ENCODE results near the gene HADHB. TPM values are rescaled to one million over a fixed set of nuclear protein-coding genes. Genes with fewer than 3 reads are reported as not detected.

HADHB gene
- 10 to 100 TPM; 58.8 to 67.1 TPM for total RNA-seq
- 100 to 1,000 TPM in 1 of 2 donors, 10 to 100 TPM in 1; 95.0 to 115 TPM for polyA plus RNA-seq

- peak within 1 kb of the TSS; percentile 89 for H3K27ac ChIP-seq (ENCODE audit: low read depth, low read length)
- Mint-ChIP-seq H3K27ac (peak within 1 kb of the TSS; percentile 95 to 100 (median 100)), H3K4me1 (peaks cover 39 to 70% (median 51%) of the 10 kb centered on the region in 4 donors), H3K27me3 (no peaks in the 10 kb centered on the region), H3K9me3 (no peaks in the 10 kb centered on the region), H3K4me3 (peak within 1 kb of the TSS; percentile 91 to 100 (median 99)), H3K36me3 (peaks cover 0 to 19% of the 10 kb centered on the region in 2 donors)
- no peaks in the 10 kb centered on the region for H3K9me3 ChIP-seq (ENCODE audit: control insufficient read depth in 1 of 2, low read length in 2 of 2)
- intact Hi-C loops (cut with micrococcal nuclease): loop anchor here (1.0 to 5.0 kb wide), 7 partner anchors 54 to 1752 kb away; partner anchors contain the start of genes ASXL2, DTNB, KIF3C and NCOA1
- H3K4me1 ChIP-seq (ENCODE audit: insufficient read depth, low read length): peaks cover 42% of the 10 kb centered on the region
- no peaks in the 10 kb centered on the region for H3K27me3 ChIP-seq (ENCODE audit: insufficient read depth, low read length)
- ChIA-PET CTCF (ENCODE audit: partially characterized antibody) (interaction anchor here (1.3 to 3.7 kb wide), 3 partner anchors 55 to 266 kb away, joined by 3 to 11 read pairs (median 6); no protein-coding TSS in a partner anchor), POLR2A (ENCODE audit: partially characterized antibody) (interaction anchor here (1.0 to 3.8 kb wide), 10 partner anchors 14 to 882 kb away, joined by 3 to 31 read pairs (median 5); partner anchors contain the start of genes ASXL2 and RAB10)
- peak within 1 kb of the TSS; percentile 75 to 84 for H3K4me3 ChIP-seq (ENCODE audit: low read length in 2 of 2)
- H3K36me3 ChIP-seq (ENCODE audit: insufficient read depth, low read length): no peaks in the 10 kb centered on the region
- DNase-seq: peak; percentile 87 to 94 (median 90)
Observed at GRCh38 chr2:26244309-26245230, at the start of gene HADHB, which contains the start of gene HADHA. TSS of gene HADHB (plus strand) at chr2:26244939. CDS start at chr2:26254255, 9,316 bp downstream. TSS of gene HADHA (minus strand) at chr2:26244632. CDS start at chr2:26244596, 36 bp downstream.

GRCh38 chr2:26195040-26195984 lies 49.4 kb upstream of the HADHB start:
- Mint-ChIP-seq H3K9me3 (no peaks in the 10 kb centered on the region), H3K36me3 (peaks cover 51 to 87% of the 10 kb centered on the region in 2 donors), H3K27ac (peak overlapping the region in 4 of 7 donors; percentile 15 to 58 (median 54)), H3K27me3 (no peaks in the 10 kb centered on the region), H3K4me1 (no peaks in the 10 kb centered on the region), H3K4me3 (no peak overlapping the region)
- no peak overlapping the region for H3K27ac ChIP-seq (ENCODE audit: low read depth, low read length)
- H3K9me3 ChIP-seq (ENCODE audit: control insufficient read depth in 1 of 2, low read length in 2 of 2): no peaks in the 10 kb centered on the region
- peaks cover 73% of the 10 kb centered on the region for H3K36me3 ChIP-seq (ENCODE audit: insufficient read depth, low read length)
- DNase-seq: no peak
- intact Hi-C loops (cut with micrococcal nuclease): no loop called here
- H3K4me1 ChIP-seq (ENCODE audit: insufficient read depth, low read length): no peaks in the 10 kb centered on the region
- H3K27me3 ChIP-seq (ENCODE audit: insufficient read depth, low read length): no peaks in the 10 kb centered on the region
- ChIA-PET CTCF (ENCODE audit: partially characterized antibody) (interaction anchor here (0.9 to 1.0 kb wide), 2 partner anchors 10 to 204 kb away, joined by 3 read pairs; no protein-coding TSS in a partner anchor), POLR2A (ENCODE audit: partially characterized antibody) (interaction anchor here (0.6 kb wide), 1 partner anchor 766 kb away, joined by 4 read pairs; no protein-coding TSS in a partner anchor)
- H3K4me3 ChIP-seq (ENCODE audit: low read length in 2 of 2): no peak overlapping the region

DNA sequence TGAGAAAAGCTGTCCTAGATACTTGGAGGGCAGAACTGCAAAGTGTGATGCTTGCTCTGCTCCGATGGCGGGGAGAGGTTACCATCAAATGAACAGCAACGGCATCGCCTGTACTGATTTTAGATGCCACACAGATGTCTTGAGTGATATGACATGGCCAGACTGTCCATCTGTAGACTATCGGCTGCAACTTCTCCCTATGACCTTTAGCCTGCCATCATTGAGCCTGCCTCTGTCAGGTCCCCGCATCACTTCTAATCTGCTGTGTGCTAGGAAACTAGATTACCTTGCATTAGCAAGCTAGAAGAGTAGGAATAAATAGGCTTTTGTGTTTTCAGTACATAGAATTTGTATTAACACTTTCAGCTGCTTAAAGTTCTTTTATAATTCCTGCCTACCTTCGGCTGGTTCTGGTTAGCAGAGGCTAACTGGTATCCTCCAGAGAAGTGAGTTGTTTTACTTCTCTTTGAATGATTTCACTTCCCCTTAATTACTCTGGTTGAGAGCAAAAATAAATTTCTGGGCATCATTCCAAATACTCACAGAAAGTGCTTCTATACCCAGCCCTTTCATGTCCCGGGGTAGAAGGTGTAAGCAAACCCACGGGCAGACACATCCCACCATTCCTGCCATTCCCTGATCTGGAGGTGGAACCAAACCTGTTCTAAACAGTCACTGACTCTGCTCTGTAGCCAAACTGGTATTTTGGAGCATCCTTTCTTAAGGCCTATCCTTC lies 47.9 kb upstream of the HADHB start:
- H3K36me3 ChIP-seq (ENCODE audit: insufficient read depth, low read length): peaks cover 76% of the 10 kb centered on the region
- no peak overlapping the region for H3K4me3 ChIP-seq (ENCODE audit: low read length in 2 of 2)
- H3K9me3 ChIP-seq (ENCODE audit: control insufficient read depth in 1 of 2, low read length in 2 of 2): no peaks in the 10 kb centered on the region
- Mint-ChIP-seq H3K4me1 (no peaks in the 10 kb centered on the region), H3K36me3 (peaks cover 48 to 85% of the 10 kb centered on the region in 2 donors), H3K27me3 (no peaks in the 10 kb centered on the region), H3K9me3 (no peaks in the 10 kb centered on the region), H3K4me3 (no peak overlapping the region), H3K27ac (peak overlapping the region in 5 of 7 donors; percentile 14 to 82 (median 30))
- H3K27ac ChIP-seq (ENCODE audit: low read depth, low read length): no peak overlapping the region
- intact Hi-C loops (cut with micrococcal nuclease): no loop called here
- no peaks in the 10 kb centered on the region for H3K4me1 ChIP-seq (ENCODE audit: insufficient read depth, low read length)
- POLR2A ChIA-PET (ENCODE audit: partially characterized antibody): no interaction called here
- H3K27me3 ChIP-seq (ENCODE audit: insufficient read depth, low read length): no peaks in the 10 kb centered on the region
- CTCF ChIA-PET (ENCODE audit: partially characterized antibody): no interaction called here
- no peak for DNase-seq

GRCh38 chr2:26197516-26197915 lies 47.2 kb upstream of the HADHB start:
- Histone ChIP-seq H3K4me1 (ENCODE audit: insufficient read depth, low read length) (no peaks in the 10 kb centered on the region), H3K27ac (ENCODE audit: low read depth, low read length) (no peak overlapping the region), H3K36me3 (ENCODE audit: insufficient read depth, low read length) (peaks cover 82% of the 10 kb centered on the region), H3K9me3 (ENCODE audit: control insufficient read depth in 1 of 2, low read length in 2 of 2) (no peaks in the 10 kb centered on the region), H3K4me3 (ENCODE audit: low read length in 2 of 2) (no peak overlapping the region), H3K27me3 (ENCODE audit: insufficient read depth, low read length) (no peaks in the 10 kb centered on the region)
- intact Hi-C loops (cut with micrococcal nuclease): no loop called here
- DNase-seq: no peak
- ChIA-PET CTCF (ENCODE audit: partially characterized antibody) (interaction anchor here (0.7 kb wide), 1 partner anchor 9 kb away, joined by 3 read pairs; no protein-coding TSS in a partner anchor), POLR2A (ENCODE audit: partially characterized antibody) (no interaction called here)
- no peaks in the 10 kb centered on the region for H3K27me3 Mint-ChIP-seq
- no peak overlapping the region for H3K4me3 Mint-ChIP-seq
- H3K9me3 Mint-ChIP-seq: no peaks in the 10 kb centered on the region
- H3K36me3 Mint-ChIP-seq: peaks cover 52 to 86% of the 10 kb centered on the region in 2 donors
- H3K4me1 Mint-ChIP-seq: no peaks in the 10 kb centered on the region
- peak overlapping the region in 3 of 7 donors; percentile 25 to 82 (median 81) for H3K27ac Mint-ChIP-seq

DNA sequence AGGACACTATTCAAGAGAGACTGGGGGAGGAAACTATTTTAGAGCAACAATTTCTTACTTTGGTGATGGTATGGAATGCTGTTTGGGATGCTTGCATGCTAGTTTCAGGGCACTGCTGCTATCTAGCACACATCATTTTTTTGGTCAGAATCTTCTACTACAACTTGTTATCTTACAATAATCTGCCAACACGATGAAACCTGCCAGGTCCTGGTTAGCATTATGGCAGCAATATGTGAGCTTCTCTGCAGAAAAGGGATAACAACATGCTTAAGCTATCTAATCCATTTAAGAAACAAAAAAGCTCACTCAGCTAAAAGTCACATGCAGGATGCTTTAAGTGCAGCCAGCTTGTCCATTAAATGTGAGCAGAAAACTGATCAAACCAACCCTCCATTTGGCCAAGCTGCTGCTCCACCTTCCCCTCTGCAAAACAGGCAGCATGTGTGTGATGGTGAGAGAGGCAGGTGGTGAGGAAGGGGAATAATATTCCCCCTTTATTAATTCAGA lies 41.7 kb upstream of the HADHB start:
- CTCF ChIA-PET (ENCODE audit: partially characterized antibody): no interaction called here

DNA sequence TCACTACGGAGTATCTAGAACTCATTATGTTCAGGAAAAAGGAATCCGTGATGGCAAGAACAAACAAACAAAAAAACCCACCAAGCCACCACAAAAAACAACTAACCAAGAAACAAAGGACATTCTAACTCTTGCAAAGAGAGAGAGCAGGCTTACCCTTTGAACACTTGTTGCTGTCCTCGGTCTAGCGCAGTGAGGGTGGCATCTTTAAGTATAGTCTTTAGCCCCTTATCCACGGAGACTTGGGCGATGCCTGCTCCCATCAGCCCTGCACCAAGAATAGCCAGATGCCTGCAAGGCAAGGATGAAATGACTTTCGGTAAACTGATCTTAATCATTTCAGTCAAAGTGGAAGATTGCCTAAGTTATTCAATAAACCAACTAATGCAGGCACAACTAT lies 40.8 kb upstream of the HADHB start:
- Histone ChIP-seq H3K36me3 (ENCODE audit: insufficient read depth, low read length) (peaks cover 51% of the 10 kb centered on the region), H3K27ac (ENCODE audit: low read depth, low read length) (no peak overlapping the region), H3K9me3 (ENCODE audit: control insufficient read depth in 1 of 2, low read length in 2 of 2) (no peaks in the 10 kb centered on the region), H3K4me1 (ENCODE audit: insufficient read depth, low read length) (no peaks in the 10 kb centered on the region), H3K4me3 (ENCODE audit: low read length in 2 of 2) (no peak overlapping the region), H3K27me3 (ENCODE audit: insufficient read depth, low read length) (no peaks in the 10 kb centered on the region)
- H3K9me3 Mint-ChIP-seq: no peaks in the 10 kb centered on the region
- H3K27me3 Mint-ChIP-seq: no peaks in the 10 kb centered on the region
- POLR2A ChIA-PET (ENCODE audit: partially characterized antibody): no interaction called here
- no peak for DNase-seq
- peak overlapping the region in 3 of 7 donors; percentile 32 to 62 (median 37) for H3K27ac Mint-ChIP-seq
- CTCF ChIA-PET (ENCODE audit: partially characterized antibody): no interaction called here
- intact Hi-C loops (cut with micrococcal nuclease): no loop called here
- H3K4me1 Mint-ChIP-seq: no peaks in the 10 kb centered on the region
- H3K4me3 Mint-ChIP-seq: no peak overlapping the region
- peaks cover 51 to 80% of the 10 kb centered on the region in 2 donors for H3K36me3 Mint-ChIP-seq

More for the DNA sequence above, 41.7 kb upstream of the HADHB start:
- H3K9me3 ChIP-seq (ENCODE audit: control insufficient read depth in 1 of 2, low read length in 2 of 2): no peaks in the 10 kb centered on the region
- H3K4me1 ChIP-seq (ENCODE audit: insufficient read depth, low read length): no peaks in the 10 kb centered on the region
- peak overlapping the region in 1 of 7 donors; percentile 32 for H3K27ac Mint-ChIP-seq
- H3K9me3 Mint-ChIP-seq: no peaks in the 10 kb centered on the region
- H3K4me1 Mint-ChIP-seq: no peaks in the 10 kb centered on the region
- POLR2A ChIA-PET (ENCODE audit: partially characterized antibody): no interaction called here
- H3K36me3 Mint-ChIP-seq: peaks cover 51 to 79% of the 10 kb centered on the region in 2 donors
- no peak overlapping the region for H3K27ac ChIP-seq (ENCODE audit: low read depth, low read length)
- no peaks in the 10 kb centered on the region for H3K27me3 Mint-ChIP-seq
- no peaks in the 10 kb centered on the region for H3K27me3 ChIP-seq (ENCODE audit: insufficient read depth, low read length)
- no peak overlapping the region for H3K4me3 Mint-ChIP-seq
- no peak overlapping the region for H3K4me3 ChIP-seq (ENCODE audit: low read length in 2 of 2)
- H3K36me3 ChIP-seq (ENCODE audit: insufficient read depth, low read length): peaks cover 49% of the 10 kb centered on the region
- intact Hi-C loops (cut with micrococcal nuclease): no loop called here
- no peak for DNase-seq
